Measurements from ENCODE around the gene GLYATL1B. TPM values are rescaled to one million over a fixed set of nuclear protein-coding genes. Genes with fewer than 3 reads are reported as not detected.
"Not testable (repeated sequence)": the region's sequence is repeated elsewhere in the genome, so short reads cannot be mapped to it uniquely, and the experiment has no call there.

The GLYATL1B gene
- polyA plus RNA-seq, 1 donor (not counting 4 experiments of a cell fraction or from before 2014, with no cell fraction given) = not detected

DNA sequence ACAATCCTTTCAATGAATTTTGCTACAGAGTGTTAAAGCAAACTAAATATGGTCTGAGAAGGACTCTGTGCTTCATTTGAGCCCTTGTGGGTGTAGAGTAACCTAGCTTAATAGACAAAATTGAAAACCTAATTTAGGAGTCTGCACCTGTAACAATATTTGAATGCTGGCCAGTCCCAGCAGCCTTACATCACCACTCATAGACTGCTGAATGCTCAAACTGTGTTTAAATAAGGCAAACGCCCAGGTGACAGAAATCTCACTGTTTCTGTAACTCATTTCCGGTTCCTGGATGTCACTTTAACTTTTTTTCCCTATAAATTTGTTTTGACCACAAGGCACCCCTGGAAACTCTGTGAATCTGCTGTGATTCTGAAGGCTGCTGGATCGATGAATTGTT is 45.5 kb upstream of the GLYATL1B start:
- Histone ChIP-seq H3K9me3 (ENCODE audit: control insufficient read depth, low read depth, low read length) (no peaks in the 10 kb centered on the region), H3K9me1 (ENCODE audit: control insufficient read depth, extremely low read depth, insufficient read depth, low read length) (no peaks in the 10 kb centered on the region), H3K36me3 (ENCODE audit: control insufficient read depth in 2 of 2, extremely low read depth in 1 of 2, insufficient read depth in 2 of 2, low read length in 2 of 2) (no peaks in the 10 kb centered on the region), H4K20me1 (ENCODE audit: control insufficient read depth, extremely low read depth, insufficient read depth, low read length) (no peaks in the 10 kb centered on the region), H2AFZ (ENCODE audit: control insufficient read depth, low read length) (no peak overlapping the region), H3K9ac (ENCODE audit: control insufficient read depth, extremely low read depth, insufficient read depth, low read length) (no peak overlapping the region), H3K27ac (ENCODE audit: control insufficient read depth, insufficient read depth, low read length) (no peak overlapping the region), H3K79me2 (ENCODE audit: control insufficient read depth, insufficient read depth, low read length) (no peaks in the 10 kb centered on the region), H3K4me3 (ENCODE audit: control insufficient read depth in 2 of 3, extremely low read depth in 1 of 3, insufficient read depth in 2 of 3, low read depth in 1 of 3, low read length in 3 of 3) (no peak overlapping the region), H3K4me2 (ENCODE audit: control insufficient read depth, extremely low read depth, insufficient read depth, low read depth, low read length) (no peak overlapping the region), H3K4me1 (ENCODE audit: control insufficient read depth, extremely low read depth, insufficient read depth, low read length) (no peaks in the 10 kb centered on the region), H3K27me3 (ENCODE audit: control insufficient read depth, extremely low read depth, insufficient read depth, low read length) (no peaks in the 10 kb centered on the region)
- FAIRE-seq = no peak
- no peak for DNase-seq (ENCODE audit: low read depth, low spot score)
- TF ChIP-seq, protein P1, sequence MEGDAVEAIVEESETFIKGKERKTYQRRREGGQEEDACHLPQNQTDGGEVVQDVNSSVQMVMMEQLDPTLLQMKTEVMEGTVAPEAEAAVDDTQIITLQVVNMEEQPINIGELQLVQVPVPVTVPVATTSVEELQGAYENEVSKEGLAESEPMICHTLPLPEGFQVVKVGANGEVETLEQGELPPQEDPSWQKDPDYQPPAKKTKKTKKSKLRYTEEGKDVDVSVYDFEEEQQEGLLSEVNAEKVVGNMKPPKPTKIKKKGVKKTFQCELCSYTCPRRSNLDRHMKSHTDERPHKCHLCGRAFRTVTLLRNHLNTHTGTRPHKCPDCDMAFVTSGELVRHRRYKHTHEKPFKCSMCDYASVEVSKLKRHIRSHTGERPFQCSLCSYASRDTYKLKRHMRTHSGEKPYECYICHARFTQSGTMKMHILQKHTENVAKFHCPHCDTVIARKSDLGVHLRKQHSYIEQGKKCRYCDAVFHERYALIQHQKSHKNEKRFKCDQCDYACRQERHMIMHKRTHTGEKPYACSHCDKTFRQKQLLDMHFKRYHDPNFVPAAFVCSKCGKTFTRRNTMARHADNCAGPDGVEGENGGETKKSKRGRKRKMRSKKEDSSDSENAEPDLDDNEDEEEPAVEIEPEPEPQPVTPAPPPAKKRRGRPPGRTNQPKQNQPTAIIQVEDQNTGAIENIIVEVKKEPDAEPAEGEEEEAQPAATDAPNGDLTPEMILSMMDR (optimal IDR thresholded peaks at IDR 0.05 in 1 of 3, IDR thresholded peaks at IDR 0.05 in 1 of 3, conservative IDR thresholded peaks at IDR 0.05 in 1 of 3; ENCODE audit: extremely low read depth in 1 of 3, insufficient read depth in 2 of 3, low read length in 3 of 3) = no peak
- TF ChIP-seq EZH2 (IDR thresholded peaks at IDR 0.05; ENCODE audit: low read length) = no peak
- dilution Hi-C loops (cut with MboI; ENCODE audit: extremely low pct_ligation_motif_present, low sequenced_read_pairs) = no loop called here

DNA sequence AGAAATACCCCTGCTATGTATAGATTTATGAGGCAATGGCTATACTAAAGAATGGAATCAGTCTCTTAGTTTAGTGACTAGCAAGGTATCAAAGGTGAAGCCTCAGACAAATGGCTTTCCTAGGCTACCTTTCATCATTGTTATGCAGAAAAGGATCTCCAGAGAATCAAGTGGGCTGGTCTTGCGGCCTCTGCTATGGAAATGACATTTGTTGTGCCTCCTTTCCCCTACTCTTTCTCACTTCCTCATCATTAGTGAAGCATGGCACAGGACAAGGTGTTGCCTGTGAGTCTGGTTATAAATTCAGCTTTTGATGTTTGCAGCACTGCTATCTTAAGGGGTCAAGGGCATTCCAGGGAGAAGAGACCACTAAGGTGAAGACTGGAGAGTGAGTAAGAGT is 34.7 kb upstream of the GLYATL1B start:
- H3K27me3 ChIP-seq (ENCODE audit: control insufficient read depth, extremely low read depth, insufficient read depth, low read length); DNase-seq (ENCODE audit: low read depth, low spot score); H3K4me2 ChIP-seq (ENCODE audit: control insufficient read depth, extremely low read depth, insufficient read depth, low read depth, low read length); H3K27ac ChIP-seq (ENCODE audit: control insufficient read depth, insufficient read depth, low read length); H2AFZ ChIP-seq (ENCODE audit: control insufficient read depth, low read length); H3K79me2 ChIP-seq (ENCODE audit: control insufficient read depth, insufficient read depth, low read length); dilution Hi-C loops (cut with MboI; ENCODE audit: extremely low pct_ligation_motif_present, low sequenced_read_pairs); H3K4me1 ChIP-seq (ENCODE audit: control insufficient read depth, extremely low read depth, insufficient read depth, low read length); H3K9me3 ChIP-seq (ENCODE audit: control insufficient read depth, low read depth, low read length); H3K9ac ChIP-seq (ENCODE audit: control insufficient read depth, extremely low read depth, insufficient read depth, low read length); H3K36me3 ChIP-seq (ENCODE audit: control insufficient read depth in 2 of 2, extremely low read depth in 1 of 2, insufficient read depth in 2 of 2, low read length in 2 of 2); H3K4me3 ChIP-seq (ENCODE audit: control insufficient read depth in 2 of 3, extremely low read depth in 1 of 3, insufficient read depth in 2 of 3, low read depth in 1 of 3, low read length in 3 of 3); H3K9me1 ChIP-seq (ENCODE audit: control insufficient read depth, extremely low read depth, insufficient read depth, low read length); H4K20me1 ChIP-seq (ENCODE audit: control insufficient read depth, extremely low read depth, insufficient read depth, low read length): not testable (repeated sequence)
- peak; percentile 13 for FAIRE-seq

DNA sequence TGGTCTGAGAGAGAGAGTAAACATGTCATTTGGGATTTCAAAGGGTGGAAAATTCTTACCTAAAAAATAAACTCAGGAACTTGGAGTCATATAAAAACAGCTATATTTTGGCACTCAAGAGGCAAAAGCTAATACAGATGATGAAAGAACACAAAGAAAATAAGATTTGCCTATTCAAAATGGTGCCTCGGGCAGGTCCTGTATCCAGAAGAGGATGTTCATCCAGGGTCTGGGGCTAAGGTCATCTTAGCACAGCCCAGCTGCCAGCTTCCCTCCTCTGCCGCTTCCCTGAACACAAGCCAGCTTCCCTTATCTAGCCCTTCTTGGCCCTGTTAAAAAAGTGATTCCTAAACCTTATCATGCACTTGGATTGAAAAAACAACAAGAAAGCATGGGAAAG is 33.8 kb upstream of the GLYATL1B start:
- DNase-seq (ENCODE audit: low read depth, low spot score); H3K9me3 ChIP-seq (ENCODE audit: control insufficient read depth, low read depth, low read length); H3K27ac ChIP-seq (ENCODE audit: control insufficient read depth, insufficient read depth, low read length); FAIRE-seq; H3K4me2 ChIP-seq (ENCODE audit: control insufficient read depth, extremely low read depth, insufficient read depth, low read depth, low read length); H4K20me1 ChIP-seq (ENCODE audit: control insufficient read depth, extremely low read depth, insufficient read depth, low read length); H3K9ac ChIP-seq (ENCODE audit: control insufficient read depth, extremely low read depth, insufficient read depth, low read length); H3K79me2 ChIP-seq (ENCODE audit: control insufficient read depth, insufficient read depth, low read length); H3K4me1 ChIP-seq (ENCODE audit: control insufficient read depth, extremely low read depth, insufficient read depth, low read length); H3K36me3 ChIP-seq (ENCODE audit: control insufficient read depth in 2 of 2, extremely low read depth in 1 of 2, insufficient read depth in 2 of 2, low read length in 2 of 2); H3K4me3 ChIP-seq (ENCODE audit: control insufficient read depth in 2 of 3, extremely low read depth in 1 of 3, insufficient read depth in 2 of 3, low read depth in 1 of 3, low read length in 3 of 3); H2AFZ ChIP-seq (ENCODE audit: control insufficient read depth, low read length); H3K27me3 ChIP-seq (ENCODE audit: control insufficient read depth, extremely low read depth, insufficient read depth, low read length); H3K9me1 ChIP-seq (ENCODE audit: control insufficient read depth, extremely low read depth, insufficient read depth, low read length); dilution Hi-C loops (cut with MboI; ENCODE audit: extremely low pct_ligation_motif_present, low sequenced_read_pairs): not testable (repeated sequence)

All from keratinocyte (primary cell).